NCI-H524 treated with DMSO at 0.1 percent for 48 hours (cell line): ENCODE results near the gene OGDH.

ENCODE experiments used
- DNase-seq: peaks from one replicate; lab custom pipeline; 2025; lab: John Stamatoyannopoulos, UW

The OGDH gene

GRCh38 chr7:44738876-44739665, 132.6 kb downstream of the OGDH start:
- DNase-seq: no peak

- no peak for DNase-seq
Observed at GRCh38 chr7:44740055-44740454, 133.6 kb downstream of the OGDH start.

GRCh38 chr7:44743750-44744149, 137.3 kb downstream of the OGDH start:
- DNase-seq: no peak

GRCh38 chr7:44748045-44748947, 141.9 kb downstream of the OGDH start, which contains the start of gene ZMIZ2:
TSS of gene ZMIZ2 (plus strand) at chr7:44748847. CDS start at chr7:44756250, 7,403 bp downstream.
- DNase-seq: peak; percentile 32

- no peak for DNase-seq
Observed at GRCh38 chr7:44748948-44749731, 142.7 kb downstream of the OGDH start.

GRCh38 chr7:44749992-44750391, 143.6 kb downstream of the OGDH start:
- no peak for DNase-seq

- no peak for DNase-seq
Observed at GRCh38 chr7:44750424-44750823, 144.0 kb downstream of the OGDH start.

- no peak for DNase-seq
Observed at GRCh38 chr7:44750921-44751571, 144.6 kb downstream of the OGDH start.

GRCh38 chr7:44752822-44753221, 146.4 kb downstream of the OGDH start:
- DNase-seq: no peak

GRCh38 chr7:44754802-44755697, 148.6 kb downstream of the OGDH start:
- no peak for DNase-seq

- DNase-seq: no peak
Observed at GRCh38 chr7:44755698-44756627, 149.5 kb downstream of the OGDH start.

GRCh38 chr7:44756904-44757303, 150.5 kb downstream of the OGDH start:
- no peak for DNase-seq

- DNase-seq: no peak
Observed at GRCh38 chr7:44757311-44757710, 150.9 kb downstream of the OGDH start.

GRCh38 chr7:44757739-44758138, 151.3 kb downstream of the OGDH start:
- DNase-seq: no peak
